Naive thymus-derived CD4-positive, alpha-beta T cell (primary cell): Measurements from ENCODE around the gene TRMO. TPM values are rescaled to one million over a fixed set of nuclear protein-coding genes. Genes with fewer than 3 reads are reported as not detected.

ENCODE experiments used
- ATAC-seq: fragments of 150-1000 bp; cut with Tn5 transposase; 2 replicates; pipeline ENCODE4 v1.10.0; 2021; ENCODE audit warnings: mild to moderate bottlenecking, moderate library complexity
- CTCF ChIA-PET: fragments of 350-600 bp; sonication (Branson Sonifier 250); formaldehyde crosslinking; loops from one replicate; lab custom pipeline; 2021; ENCODE audit warnings: antibody characterized with exemption; lab: Charles Lee
- POLR2A ChIA-PET: fragments of 350-600 bp; sonication (Branson Sonifier 250); formaldehyde crosslinking; loops from one replicate; lab custom pipeline; 2021; ENCODE audit warnings: antibody characterized with exemption, inconsistent platforms; lab: Charles Lee
- DNase-seq, 9 donors: peaks; one replicate each; pipeline versions ENCODE4 v3.0.0 to v3.0.0-alpha.2; 2020 to 2022; ENCODE audit warnings: mixed read lengths in 1 of 9
- H3K27ac ChIP-seq: one replicate; pipeline ENCODE4 v1.7.0; 2013; ENCODE audit warnings: mild to moderate bottlenecking, low read depth, low read length, moderate library complexity
- H3K27me3 ChIP-seq, 2 donors: one replicate each; pipeline ENCODE4 v1.7.0; 2013; ENCODE audit warnings: low read length in 2 of 2, mild to moderate bottlenecking in 2 of 2, moderate library complexity in 2 of 2; ENCODE audit not compliant: control insufficient read depth in 2 of 2, insufficient read depth in 2 of 2
- H3K36me3 ChIP-seq, 3 experiments: 1 replicate in 2 of 3; 2 replicates in 1 of 3; pipeline ENCODE4 v1.7.0; 2013; ENCODE audit warnings: low read length in 3 of 3, mild to moderate bottlenecking in 3 of 3, moderate library complexity in 1 of 3; ENCODE audit not compliant: insufficient read depth in 3 of 3, control insufficient read depth in 2 of 3
- H3K4me1 ChIP-seq, 2 donors: one replicate each; pipeline ENCODE4 v1.7.0; 2013; ENCODE audit warnings: low read length in 2 of 2, mild to moderate bottlenecking in 2 of 2, moderate library complexity in 1 of 2; ENCODE audit not compliant: control insufficient read depth in 2 of 2, insufficient read depth in 2 of 2
- H3K4me3 ChIP-seq: 2 replicates; pipeline ENCODE4 v1.7.0; 2013; ENCODE audit warnings: mild to moderate bottlenecking, low read length
- H3K9me3 ChIP-seq, 3 experiments: 1 replicate in 2 of 3; 2 replicates in 1 of 3; pipeline ENCODE4 v1.7.0; 2013; ENCODE audit warnings: low read length in 3 of 3; ENCODE audit not compliant: control insufficient read depth in 2 of 3
- H3K27ac Mint-ChIP-seq, 9 donors: one replicate each; pipeline ENCODE4 v1.8.0; 2020 to 2022; ENCODE audit warnings: mixed read lengths in 9 of 9, mild to moderate bottlenecking in 8 of 9, moderate library complexity in 5 of 9, inconsistent platforms in 2 of 9
- H3K27me3 Mint-ChIP-seq, 5 donors: one replicate each; pipeline ENCODE4 v1.8.0; 2021 to 2022; ENCODE audit warnings: mixed read lengths in 5 of 5, mild to moderate bottlenecking in 1 of 5
- H3K36me3 Mint-ChIP-seq, 5 donors: one replicate each; pipeline ENCODE4 v1.8.0; 2020 to 2022; ENCODE audit warnings: mixed read lengths in 5 of 5, mild to moderate bottlenecking in 3 of 5, inconsistent platforms in 1 of 5
- H3K4me1 Mint-ChIP-seq, 7 donors: one replicate each; pipeline ENCODE4 v1.8.0; 2020 to 2022; ENCODE audit warnings: mixed read lengths in 7 of 7, mild to moderate bottlenecking in 3 of 7, inconsistent platforms in 1 of 7
- H3K4me3 Mint-ChIP-seq, 10 donors: one replicate each; pipeline ENCODE4 v1.8.0; 2020 to 2022; ENCODE audit warnings: mild to moderate bottlenecking in 10 of 10, mixed read lengths in 10 of 10, moderate library complexity in 6 of 10, inconsistent platforms in 2 of 10
- H3K9me3 Mint-ChIP-seq, 11 donors: one replicate each; pipeline ENCODE4 v1.8.0; 2020 to 2022; ENCODE audit warnings: mixed read lengths in 11 of 11, mild to moderate bottlenecking in 4 of 11, inconsistent platforms in 1 of 11, moderate library complexity in 1 of 11
- intact Hi-C, 2 donors: fragments of 100-400 bp; cut with micrococcal nuclease; formaldehyde crosslinking; loops; one replicate each; pipeline ENCODE4 v1.15.1; 2023
- polyA plus RNA-seq, 2 donors: library from polyadenylated mRNA; unstranded; fragments of 300-500 nt; fragmentation: Illumina TruSeq; gene quantifications; one replicate each; pipeline ENCODE4 v1.2.3, GENCODE V29; 2021
- total RNA-seq, 6 experiments: library from RNA in 5 of 6; stranded (reverse) in 5 of 6; gene quantifications; 1 replicate in 5 of 6; 2 replicates in 1 of 6; pipeline ENCODE4 v1.2.3 and lab custom pipeline; 2021 to 2026

Gene TRMO
- total and polyA plus RNA-seq, 7 experiments from 2014 or later, result 24.5 to 55.3 (median 35.0) TPM

DNA sequence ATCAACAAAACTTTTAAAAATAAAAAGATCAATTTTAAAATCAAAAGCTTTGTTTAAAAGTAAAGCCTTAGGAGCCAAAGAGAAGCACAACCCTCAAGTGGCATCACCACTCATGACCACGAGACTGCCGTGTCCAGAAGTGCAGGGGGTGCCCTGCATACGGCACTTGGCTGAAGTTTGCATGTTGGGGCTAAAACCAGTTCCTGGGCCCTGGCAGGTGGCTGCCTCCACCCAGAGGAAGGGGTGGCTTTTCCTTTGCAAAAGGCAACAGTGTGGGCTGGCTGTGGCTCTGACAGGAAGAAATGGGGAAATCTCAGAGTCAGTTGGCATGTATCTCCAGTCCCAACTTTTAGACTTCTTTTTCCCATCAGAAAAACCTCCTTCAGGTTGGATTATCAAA lies 15.3 kb downstream of the TRMO start:
- H3K9me3 Mint-ChIP-seq, result peaks cover 0 to 6% (median 0%) of the 10 kb centered on the region in 11 donors
- Histone ChIP-seq H3K4me1 (peaks cover 72 to 79% of the 10 kb centered on the region in 2 donors), H3K27me3 (no peaks in the 10 kb centered on the region), H3K36me3 (peaks cover 0 to 29% (median 6%) of the 10 kb centered on the region in 3 experiments), H3K4me3 (peak overlapping the region; percentile 51), H3K9me3 (no peaks in the 10 kb centered on the region), H3K27ac (peak overlapping the region; percentile 95)
- H3K4me1 Mint-ChIP-seq, result peaks cover 56 to 94% (median 85%) of the 10 kb centered on the region in 7 donors
- intact Hi-C loops, result loop anchor here (1.0 to 5.0 kb wide), 5 partner anchors 11 to 350 kb away; partner anchors contain the start of genes NCBP1 (in 2 of the 2), TSTD2 (in 2 of the 2), CORO2A (in 1 of the 2) and TBC1D2 (in 1 of the 2)
- peak overlapping the region; percentile 57 to 98 (median 89) for H3K4me3 Mint-ChIP-seq
- ChIA-PET CTCF (interaction anchor here (0.6 to 8.6 kb wide), 3 partner anchors 15 to 713 kb away, joined by 3 to 131 read pairs (median 57); partner anchors contain the start of gene TRMO), POLR2A (interaction anchor here (0.9 to 19.7 kb wide), 6 partner anchors 10 to 210 kb away, joined by 3 to 715 read pairs (median 12); partner anchors contain the start of genes TRMO and XPA)
- peaks cover 18 to 47% (median 30%) of the 10 kb centered on the region in 5 donors for H3K36me3 Mint-ChIP-seq
- peak in 2 of 9 donors; percentile 33 to 53 for DNase-seq
- peak overlapping the region; percentile 92 to 100 (median 98) for H3K27ac Mint-ChIP-seq
- peak; percentile 8 for ATAC-seq
- no peaks in the 10 kb centered on the region for H3K27me3 Mint-ChIP-seq

DNA sequence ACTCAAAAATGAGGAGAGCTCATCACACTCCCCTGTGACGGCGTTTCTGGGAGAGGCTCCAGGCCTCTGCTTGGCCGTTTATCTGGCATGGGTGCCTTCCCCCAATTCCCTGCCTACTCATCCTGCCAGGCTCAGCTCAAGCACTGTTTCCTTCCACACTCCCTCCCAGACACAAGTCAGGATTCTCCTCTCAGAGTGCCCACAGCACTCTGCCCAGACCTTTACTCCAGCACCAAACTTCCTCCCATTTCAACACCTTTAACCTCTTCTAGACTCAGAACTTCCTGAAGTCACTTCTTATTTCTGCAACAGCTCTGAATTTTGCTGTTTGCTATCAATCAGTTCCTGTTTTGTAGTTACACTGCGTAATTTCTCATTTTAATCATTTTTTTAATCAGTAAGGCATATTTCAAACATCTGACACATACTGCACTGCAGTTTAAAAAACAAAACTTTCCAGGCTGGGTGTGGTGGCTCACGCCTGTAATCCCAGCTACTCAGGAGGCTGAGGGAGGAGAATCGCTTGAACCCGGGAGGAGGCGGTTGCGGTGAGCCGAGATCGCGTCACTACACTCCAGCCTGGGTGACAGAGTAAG lies 16.0 kb downstream of the TRMO start:
- Mint-ChIP-seq H3K4me1 (peaks cover 61 to 94% (median 87%) of the 10 kb centered on the region in 7 donors), H3K27me3 (no peaks in the 10 kb centered on the region), H3K36me3 (peaks cover 18 to 40% (median 23%) of the 10 kb centered on the region in 5 donors), H3K27ac (peak overlapping the region; percentile 92 to 100 (median 98)), H3K9me3 (peaks cover 0 to 6% (median 0%) of the 10 kb centered on the region in 11 donors), H3K4me3 (peak overlapping the region; percentile 80 to 98 (median 92))
- POLR2A ChIA-PET, result interaction anchor here (0.6 to 19.7 kb wide), 11 partner anchors 10 to 350 kb away, joined by 3 to 715 read pairs (median 5); partner anchors contain the start of genes TBC1D2, TRMO and XPA
- H3K4me1 ChIP-seq, result peaks cover 74 to 79% of the 10 kb centered on the region in 2 donors
- peaks cover 0 to 22% (median 6%) of the 10 kb centered on the region in 3 experiments for H3K36me3 ChIP-seq
- DNase-seq (peak in 7 of 9 donors; percentile 68 to 89 (median 79)), ATAC-seq (peak; percentile 58)
- CTCF ChIA-PET, result interaction anchor here (0.6 to 8.6 kb wide), 8 partner anchors 9 to 713 kb away, joined by 3 to 131 read pairs (median 3); partner anchors contain the start of gene TRMO
- no peaks in the 10 kb centered on the region for H3K9me3 ChIP-seq
- no peaks in the 10 kb centered on the region for H3K27me3 ChIP-seq
- peak overlapping the region; percentile 95 for H3K27ac ChIP-seq
- H3K4me3 ChIP-seq, result peak overlapping the region; percentile 51
- intact Hi-C loops, result loop anchor here (2.0 to 5.0 kb wide), 4 partner anchors 274 to 351 kb away; partner anchors contain the start of genes NCBP1 (in 2 of the 2), TSTD2 (in 2 of the 2), CORO2A (in 1 of the 2) and TBC1D2 (in 1 of the 2)

DNA sequence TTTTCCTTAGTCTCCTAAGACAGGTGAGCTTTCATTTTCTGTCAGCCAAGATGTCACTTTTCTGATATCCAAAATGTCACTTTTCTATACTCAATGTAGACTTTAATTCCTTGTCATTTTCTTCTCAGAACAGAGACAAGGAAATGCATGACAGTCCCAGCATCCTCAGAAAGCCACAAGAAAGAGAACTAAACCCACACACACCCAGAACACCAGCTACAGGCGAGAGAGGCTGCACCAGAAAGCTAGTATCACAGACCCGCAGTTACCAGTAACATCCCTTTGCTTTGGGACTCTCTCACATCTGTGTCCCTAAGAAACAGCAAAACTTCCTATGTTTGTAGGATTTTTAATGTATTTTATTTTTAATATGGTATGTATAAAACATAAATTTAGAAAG lies 17.1 kb downstream of the TRMO start:
- Mint-ChIP-seq H3K36me3 (peaks cover 8 to 37% (median 19%) of the 10 kb centered on the region in 5 donors), H3K27ac (peak overlapping the region; percentile 92 to 100 (median 98)), H3K4me3 (peak overlapping the region; percentile 73 to 98 (median 85)), H3K9me3 (peaks cover 0 to 6% (median 0%) of the 10 kb centered on the region in 11 donors), H3K27me3 (no peaks in the 10 kb centered on the region), H3K4me1 (peaks cover 62 to 94% (median 87%) of the 10 kb centered on the region in 7 donors)
- Histone ChIP-seq H3K27ac (peak overlapping the region; percentile 95), H3K27me3 (no peaks in the 10 kb centered on the region), H3K36me3 (peaks cover 0 to 14% (median 2%) of the 10 kb centered on the region in 3 experiments), H3K4me3 (peak overlapping the region; percentile 51), H3K9me3 (no peaks in the 10 kb centered on the region), H3K4me1 (peaks cover 77 to 86% of the 10 kb centered on the region in 2 donors)
- intact Hi-C loops, result loop anchor here (1.0 to 5.0 kb wide), 8 partner anchors 13 to 352 kb away; partner anchors contain the start of genes TRMO (in 2 of the 2), ANP32B (in 1 of the 2), CORO2A (in 1 of the 2) and NCBP1 (in 1 of the 2)
- ATAC-seq, result peak; percentile 78
- peak in 8 of 9 donors; percentile 43 to 89 (median 86) for DNase-seq
- ChIA-PET CTCF (interaction anchor here (0.8 to 8.6 kb wide), 9 partner anchors 9 to 281 kb away, joined by 3 to 131 read pairs (median 6); partner anchors contain the start of genes ANP32B and TRMO), POLR2A (interaction anchor here (0.5 to 19.7 kb wide), 22 partner anchors 9 to 1954 kb away, joined by 3 to 715 read pairs (median 4); partner anchors contain the start of genes ANP32B, NCBP1, TBC1D2 and TRIM14)

DNA sequence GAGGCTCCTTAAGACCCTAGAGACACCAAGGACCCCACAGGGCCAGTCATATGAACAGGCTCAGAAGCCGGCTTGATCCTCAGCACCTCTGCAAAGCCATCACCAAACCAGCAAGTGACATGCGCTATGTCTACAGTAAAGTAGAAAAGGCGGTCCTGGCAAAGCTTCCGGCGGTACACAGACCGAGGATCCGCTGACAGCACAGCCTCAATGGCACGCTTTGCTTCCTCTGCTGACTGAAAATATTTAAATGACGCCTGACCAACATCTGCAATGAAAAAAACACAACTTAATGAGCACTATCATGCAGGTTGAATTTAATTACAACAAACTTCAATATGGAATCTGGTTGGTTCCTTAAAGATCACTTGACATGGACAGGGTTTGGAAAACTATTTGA lies 17.6 kb downstream of the TRMO start:
- peaks cover 0 to 6% (median 0%) of the 10 kb centered on the region in 11 donors for H3K9me3 Mint-ChIP-seq
- Histone ChIP-seq H3K9me3 (no peaks in the 10 kb centered on the region), H3K36me3 (peaks cover 0 to 14% (median 0%) of the 10 kb centered on the region in 3 experiments), H3K4me3 (peak overlapping the region; percentile 51), H3K27ac (peak overlapping the region; percentile 95), H3K27me3 (no peaks in the 10 kb centered on the region), H3K4me1 (peaks cover 72 to 83% of the 10 kb centered on the region in 2 donors)
- ChIA-PET POLR2A (interaction anchor here (0.6 to 19.7 kb wide), 20 partner anchors 9 to 355 kb away, joined by 3 to 715 read pairs (median 5); partner anchors contain the start of genes ANP32B, NCBP1, TBC1D2 and TRIM14), CTCF (interaction anchor here (1.1 to 8.6 kb wide), 7 partner anchors 9 to 196 kb away, joined by 3 to 131 read pairs (median 8); partner anchors contain the start of genes ANP32B and TRMO)
- peak in 8 of 9 donors; percentile 37 to 77 (median 72) for DNase-seq
- peaks cover 60 to 94% (median 87%) of the 10 kb centered on the region in 7 donors for H3K4me1 Mint-ChIP-seq
- no peaks in the 10 kb centered on the region for H3K27me3 Mint-ChIP-seq
- peaks cover 3 to 32% (median 15%) of the 10 kb centered on the region in 5 donors for H3K36me3 Mint-ChIP-seq
- H3K4me3 Mint-ChIP-seq, result peak overlapping the region; percentile 73 to 98 (median 85)
- ATAC-seq, result peak; percentile 62
- intact Hi-C loops, result loop anchor here (1.0 to 5.0 kb wide), 12 partner anchors 8 to 353 kb away; partner anchors contain the start of genes TRMO (in 2 of the 2), ANP32B (in 1 of the 2), CORO2A (in 1 of the 2) and FOXE1 (in 1 of the 2)
- H3K27ac Mint-ChIP-seq, result peak overlapping the region; percentile 89 to 99 (median 97)

DNA sequence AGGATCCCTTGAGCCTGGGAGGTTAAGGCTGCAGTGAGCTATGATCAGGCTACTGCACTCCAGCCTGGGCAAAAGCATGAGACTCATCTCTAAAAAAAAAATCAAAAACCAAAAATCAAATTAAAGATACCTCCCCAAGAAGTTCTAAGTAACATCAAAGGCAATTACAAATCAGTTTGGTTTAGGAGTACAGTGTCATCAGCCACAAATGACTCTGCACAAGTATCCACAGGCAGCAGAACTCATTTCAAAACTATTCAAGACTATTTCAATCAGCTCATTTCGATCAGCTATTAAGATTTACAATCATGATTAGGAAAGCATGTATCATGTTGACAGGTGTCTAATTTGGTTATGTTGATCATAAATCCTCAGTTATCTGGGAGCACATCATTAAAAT lies 19.1 kb downstream of the TRMO start:
- H3K27me3 Mint-ChIP-seq, result no peaks in the 10 kb centered on the region
- POLR2A ChIA-PET, result interaction anchor here (0.6 to 19.7 kb wide), 4 partner anchors 12 to 174 kb away, joined by 3 to 715 read pairs (median 14); partner anchors contain the start of gene TRMO
- H3K4me3 Mint-ChIP-seq, result peak overlapping the region in 9 of 10 donors; percentile 29 to 73 (median 60)
- Histone ChIP-seq H3K4me3 (no peak overlapping the region), H3K4me1 (peaks cover 64 to 69% of the 10 kb centered on the region in 2 donors), H3K9me3 (no peaks in the 10 kb centered on the region), H3K36me3 (peaks cover 0 to 7% (median 0%) of the 10 kb centered on the region in 3 experiments), H3K27me3 (no peaks in the 10 kb centered on the region), H3K27ac (peak overlapping the region; percentile 95)
- CTCF ChIA-PET, result interaction anchor here (0.6 to 8.6 kb wide), 7 partner anchors 14 to 198 kb away, joined by 4 to 131 read pairs (median 6); partner anchors contain the start of gene TRMO
- intact Hi-C loops, result loop anchor here (5.0 kb wide), 3 partner anchors 51 to 206 kb away; partner anchors contain the start of genes FOXE1 (in 1 of the 2) and XPA (in 1 of the 2)
- peak overlapping the region; percentile 15 to 99 (median 90) for H3K27ac Mint-ChIP-seq
- peaks cover 0 to 6% (median 0%) of the 10 kb centered on the region in 11 donors for H3K9me3 Mint-ChIP-seq
- H3K36me3 Mint-ChIP-seq, result peaks cover 0 to 24% (median 10%) of the 10 kb centered on the region in 5 donors
- DNase-seq, result no peak
- H3K4me1 Mint-ChIP-seq, result peaks cover 53 to 82% (median 75%) of the 10 kb centered on the region in 7 donors
- no peak for ATAC-seq
